ENCODE results near the gene PTPRM.
"Not testable (repeated sequence)": the region's sequence is repeated elsewhere in the genome, so short reads cannot be mapped to it uniquely, and the experiment has no call there.

Gene PTPRM

GRCh38 chr18:8413189-8413588, 846.1 kb downstream of the PTPRM start:
- no peak for DNase-seq

- no peak for DNase-seq
Observed at GRCh38 chr18:8413751-8414150, 846.6 kb downstream of the PTPRM start.

GRCh38 chr18:8416212-8417019, 849.3 kb downstream of the PTPRM start:
- no peak for DNase-seq

GRCh38 chr18:8422391-8422790, 855.3 kb downstream of the PTPRM start:
- DNase-seq = no peak

GRCh38 chr18:8423051-8423557, 856.0 kb downstream of the PTPRM start:
- no peak for DNase-seq

GRCh38 chr18:8424481-8424880, 857.4 kb downstream of the PTPRM start:
- DNase-seq = no peak

- DNase-seq = peak; percentile 67
Observed at GRCh38 chr18:8424917-8425725, 858.0 kb downstream of the PTPRM start.

GRCh38 chr18:8426401-8426800, 859.3 kb downstream of the PTPRM start:
- peak; percentile 18 for DNase-seq

GRCh38 chr18:8427339-8427738, 860.2 kb downstream of the PTPRM start:
- no peak for DNase-seq

GRCh38 chr18:8428951-8429350, 861.8 kb downstream of the PTPRM start:
- no peak for DNase-seq

GRCh38 chr18:8431036-8431435, 863.9 kb downstream of the PTPRM start:
- DNase-seq = no peak

GRCh38 chr18:8433323-8433722, 866.2 kb downstream of the PTPRM start:
- DNase-seq = no peak

GRCh38 chr18:8433771-8434170, 866.7 kb downstream of the PTPRM start:
- no peak for DNase-seq

GRCh38 chr18:8435376-8435775, 868.3 kb downstream of the PTPRM start:
- no peak for DNase-seq

- no peak for DNase-seq
Observed at GRCh38 chr18:8439055-8439454, 871.9 kb downstream of the PTPRM start.

GRCh38 chr18:8443505-8443904, 876.4 kb downstream of the PTPRM start:
- DNase-seq = no peak

- not testable (repeated sequence) for DNase-seq
Observed at GRCh38 chr18:8446936-8447335, 879.8 kb downstream of the PTPRM start.

- no peak for DNase-seq
Observed at GRCh38 chr18:8448130-8448529, 881.0 kb downstream of the PTPRM start.

GRCh38 chr18:8450013-8450412, 882.9 kb downstream of the PTPRM start:
- no peak for DNase-seq

GRCh38 chr18:8450898-8451665, 884.0 kb downstream of the PTPRM start:
- DNase-seq = no peak

GRCh38 chr18:8453528-8453927, 886.4 kb downstream of the PTPRM start:
- DNase-seq = no peak

GRCh38 chr18:8454136-8454535, 887.0 kb downstream of the PTPRM start:
- no peak for DNase-seq
